H1 (cell line): ENCODE data around the gene IL1RAPL1. TPM values are rescaled to one million over a fixed set of nuclear protein-coding genes. Genes with fewer than 3 reads are reported as not detected.

ENCODE experiments used
- CTCF ChIA-PET: fragments of 300-600 bp; sonication (Branson Sonifier 250); formaldehyde crosslinking; loops from one replicate; lab custom pipeline; 2021; ENCODE audit not compliant: partially characterized antibody; lab: Charles Lee
- POLR2A ChIA-PET: fragments of 300-600 bp; sonication (Branson Sonifier 250); formaldehyde crosslinking; loops from one replicate; lab custom pipeline; 2021; ENCODE audit warnings: inconsistent platforms; ENCODE audit not compliant: partially characterized antibody; lab: Charles Lee
- DNase-seq, 2 experiments: peaks; one replicate each; pipeline versions ENCODE4 v3.0.0 to v3.0.0-alpha.2; 2010 to 2022; ENCODE audit warnings: low spot score in 2 of 2, low read depth in 1 of 2, mixed read lengths in 1 of 2
- FAIRE-seq: peaks from 2 replicates; lab custom pipeline; 2011; peaks lifted over from hg19 to GRCh38; lab: Jason Lieb, UNC
- H2AFZ ChIP-seq: 2 replicates; pipeline ENCODE4 v1.8.1; 2012; ENCODE audit warnings: low read length, inconsistent platforms
- H2AK5ac ChIP-seq: 2 replicates; pipeline ENCODE4 v1.6.1; 2013; ENCODE audit warnings: low read depth, low read length
- H2BK120ac ChIP-seq: replicated peaks from 2 replicates; pipeline ENCODE3; 2013; ENCODE audit warnings: low read depth, low read length, inconsistent platforms
- H2BK12ac ChIP-seq: 2 replicates; pipeline ENCODE4 v1.6.1; 2013; ENCODE audit warnings: low read depth, low read length
- H2BK15ac ChIP-seq: 2 replicates; pipeline ENCODE4 v1.6.1; 2013; ENCODE audit warnings: low read length
- H2BK20ac ChIP-seq: 2 replicates; pipeline ENCODE4 v1.6.1; 2013; ENCODE audit warnings: low read length
- H2BK5ac ChIP-seq: 2 replicates; pipeline ENCODE4 v1.6.1; 2013; ENCODE audit warnings: low read depth, low read length
- H3K14ac ChIP-seq: 2 replicates; pipeline ENCODE4 v1.6.1; 2013; ENCODE audit warnings: inconsistent platforms; ENCODE audit not compliant: insufficient read length
- H3K18ac ChIP-seq: 2 replicates; pipeline ENCODE4 v1.6.1; 2013; ENCODE audit warnings: low read length; ENCODE audit errors: extremely low read depth
- H3K23ac ChIP-seq: 2 replicates; pipeline ENCODE4 v1.6.1; 2013; ENCODE audit warnings: inconsistent platforms; ENCODE audit not compliant: insufficient read length
- H3K23me2 ChIP-seq: 2 replicates; pipeline ENCODE4 v1.6.1; 2013; ENCODE audit warnings: low read depth, low read length
- H3K27ac ChIP-seq: 2 replicates; pipeline ENCODE4 v1.6.1; 2011; ENCODE audit warnings: low read depth, low read length, inconsistent platforms
- H3K27me3 ChIP-seq, 4 experiments: replicated peaks in 1 of 4; 1 replicate in 1 of 4; 2 replicates in 3 of 4; pipeline versions ENCODE4 v1.6.1 to v1.8.1; 2011 to 2013; ENCODE audit warnings: low read length in 3 of 4, mild to moderate bottlenecking in 3 of 4, inconsistent platforms in 2 of 4, mixed read lengths in 2 of 4, moderate library complexity in 1 of 4; ENCODE audit not compliant: control insufficient read depth in 3 of 4, insufficient read depth in 3 of 4; ENCODE audit errors: extremely low read depth in 1 of 4
- H3K36me3 ChIP-seq, 4 experiments: 2 replicates each; pipeline versions ENCODE4 v1.6.1 to v1.8.1; 2011 to 2013; ENCODE audit warnings: mild to moderate bottlenecking in 4 of 4, low read length in 3 of 4, moderate library complexity in 2 of 4, control low read depth in 1 of 4, inconsistent platforms in 1 of 4; ENCODE audit not compliant: insufficient read depth in 4 of 4, control insufficient read depth in 2 of 4
- H3K4ac ChIP-seq: replicated peaks from 2 replicates; pipeline ENCODE3; 2013; ENCODE audit warnings: low read length, low read depth, mixed read lengths, inconsistent platforms; ENCODE audit not compliant: insufficient read length
- H3K4me1 ChIP-seq, 4 experiments: replicated peaks in 1 of 4; 1 replicate in 1 of 4; 2 replicates in 3 of 4; pipeline versions ENCODE4 v1.6.1 to v1.8.1; 2011 to 2013; ENCODE audit warnings: low read length in 3 of 4, inconsistent platforms in 2 of 4, mixed read lengths in 1 of 4; ENCODE audit not compliant: insufficient read depth in 4 of 4, control insufficient read depth in 3 of 4
- H3K4me2 ChIP-seq, 2 experiments: 2 replicates each; pipeline versions ENCODE4 v1.6.1 to v1.8.1; 2011 to 2013; ENCODE audit warnings: low read depth in 2 of 2, low read length in 2 of 2, control low read depth in 1 of 2, inconsistent platforms in 1 of 2, mild to moderate bottlenecking in 1 of 2; ENCODE audit not compliant: insufficient read depth in 1 of 2
- H3K4me3 ChIP-seq, 4 experiments: fragments of 200-600, 300-600 bp in 1 of 4; sonication (generic), shearing (Covaris generic), sonication (Bioruptor Twin) in 1 of 4; 2 replicates each; pipeline versions ENCODE4 v1.5.1 to v1.8.1; 2011 to 2016; ENCODE audit warnings: low read length in 4 of 4, low read depth in 3 of 4, control low read depth in 2 of 4, inconsistent platforms in 2 of 4, mild to moderate bottlenecking in 2 of 4, mixed read lengths in 1 of 4, moderate library complexity in 1 of 4; ENCODE audit not compliant: insufficient read depth in 2 of 4; ENCODE audit errors: extremely low read depth in 1 of 4
- H3K56ac ChIP-seq: replicated peaks from 2 replicates; pipeline ENCODE3; 2013; ENCODE audit warnings: low read depth, mild to moderate bottlenecking, mixed read lengths, low read length, inconsistent platforms; ENCODE audit not compliant: insufficient read length
- H3K79me1 ChIP-seq: 2 replicates; pipeline ENCODE4 v1.6.1; 2013; ENCODE audit warnings: low read depth, low read length, control low read depth
- H3K79me2 ChIP-seq, 2 experiments: 2 replicates each; pipeline versions ENCODE4 v1.6.1 to v1.8.1; 2012 to 2013; ENCODE audit warnings: low read length in 2 of 2, mild to moderate bottlenecking in 2 of 2, inconsistent platforms in 1 of 2; ENCODE audit not compliant: insufficient read depth in 2 of 2, control insufficient read depth in 1 of 2
- H3K9ac ChIP-seq, 4 experiments: replicated peaks in 1 of 4; 1 replicate in 1 of 4; 2 replicates in 3 of 4; pipeline versions ENCODE4 v1.6.1 to v1.8.1; 2011 to 2013; ENCODE audit warnings: low read depth in 3 of 4, low read length in 3 of 4, control low read depth in 2 of 4, mild to moderate bottlenecking in 2 of 4, moderate library complexity in 2 of 4, inconsistent platforms in 1 of 4; ENCODE audit errors: extremely low read depth in 1 of 4
- H3K9me3 ChIP-seq, 2 experiments: 2 replicates each; pipeline versions ENCODE4 v1.6.1 to v1.8.1; 2012 to 2013; ENCODE audit warnings: mild to moderate bottlenecking in 2 of 2, moderate library complexity in 2 of 2, control low read depth in 1 of 2, inconsistent platforms in 1 of 2, low read depth in 1 of 2, low read length in 1 of 2, mixed read lengths in 1 of 2; ENCODE audit not compliant: insufficient read depth in 2 of 2
- H4K20me1 ChIP-seq, 2 experiments: replicated peaks in 1 of 2; 2 replicates each; pipeline versions ENCODE3 to v1.8.1; 2011 to 2013; ENCODE audit warnings: inconsistent platforms in 2 of 2, low read length in 2 of 2, mild to moderate bottlenecking in 1 of 2; ENCODE audit not compliant: insufficient read depth in 2 of 2, control insufficient read depth in 1 of 2
- H4K5ac ChIP-seq: 2 replicates; pipeline ENCODE4 v1.6.1; 2013; ENCODE audit warnings: low read length, low read depth, mixed read lengths, inconsistent platforms; ENCODE audit not compliant: insufficient read length
- H4K8ac ChIP-seq: 2 replicates; pipeline ENCODE4 v1.8.0; 2013; ENCODE audit warnings: mild to moderate bottlenecking, moderate library complexity, low read length, inconsistent platforms; ENCODE audit not compliant: insufficient read depth; ENCODE audit errors: extremely low read depth
- H4K91ac ChIP-seq: replicated peaks from 2 replicates; pipeline ENCODE3; 2013; ENCODE audit warnings: low read length, mixed read lengths, inconsistent platforms; ENCODE audit not compliant: insufficient read length
- CBX5 ChIP-seq: fragments of 300-800, 300-1000 bp; sonication (generic); IDR thresholded peaks from 2 replicates; pipeline ENCODE4 v1.7.1; 2016; ENCODE audit warnings: antibody characterized with exemption, low read length, low read depth
- HDAC2 ChIP-seq, 2 experiments: fragments of 300-600 bp in 1 of 2; sonication (generic) in 1 of 2; IDR thresholded peaks; 2 replicates each; pipeline ENCODE4 v1.6.1; 2011 to 2012; ENCODE audit warnings: low read depth in 2 of 2, low read length in 2 of 2, mild to moderate bottlenecking in 2 of 2, moderate library complexity in 2 of 2, borderline replicate concordance in 1 of 2, inconsistent platforms in 1 of 2
- KDM5A ChIP-seq: fragments of 200-600 bp; IDR thresholded peaks from 2 replicates; pipeline ENCODE4 v1.7.1; 2012; ENCODE audit warnings: mild to moderate bottlenecking, low read length, inconsistent platforms, mixed read lengths
- PHF8 ChIP-seq: fragments of 200-600 bp; sonication (generic); conservative IDR thresholded peaks from 2 replicates; pipeline ENCODE4 v1.7.1; 2012; ENCODE audit warnings: low read depth, mild to moderate bottlenecking, inconsistent platforms, low read length, moderate library complexity
- SIX5 ChIP-seq: IDR thresholded peaks from 2 replicates; pipeline ENCODE4 v1.6.1; 2011; ENCODE audit warnings: mild to moderate bottlenecking, low read depth, low read length
- ZNF274 ChIP-seq: IDR thresholded peaks from 2 replicates; pipeline ENCODE4 v1.7.0; 2012; ENCODE audit warnings: low read length, borderline replicate concordance; ENCODE audit errors: extremely low read depth
- WGBS, 2 experiments: shearing (Covaris generic) in 1 of 2; methylation state at CpG; one replicate each; pipeline versions ENCODE4 v1.1.6 to v1.1.7; 2013 to 2015; ENCODE audit warnings: low lambda C conversion rate in 2 of 2, mixed read lengths in 2 of 2, inconsistent platforms in 1 of 2, low coverage in 1 of 2, missing lambda C conversion rate in 1 of 2; ENCODE audit not compliant: insufficient replicate concordance in 2 of 2, insufficient coverage in 1 of 2, insufficient read length in 1 of 2; ENCODE audit errors: extremely low coverage in 1 of 2, missing lambda C conversion rate in 1 of 2; 5-methylcytosine and 5-hydroxymethylcytosine counted together
- polyA plus RNA-seq, 7 experiments: library from polyadenylated mRNA; depleted of rRNA in 3 of 7; stranded (reverse) in 5 of 7; unstranded in 2 of 7; fragments of >200 nt in 5 of 7; fragments of 200-250 nt in 2 of 7; gene quantifications; 1 replicate in 5 of 7; 2 replicates in 1 of 7; 4 replicates in 1 of 7; pipeline versions ENCODE4 v1.2.1 to v1.2.3, GENCODE V29; 2011 to 2013; ENCODE audit warnings: missing spikeins in 2 of 7, mixed read lengths in 2 of 7
- total RNA-seq: library from RNA; stranded (reverse); fragmentation: NEBNext Ultra II Directional; extraction: Animal tissue kit (Norgen Biotek cat#: 25700); gene quantifications from 2 replicates; pipeline ENCODE4 v1.2.1, GENCODE V29; 2021

IL1RAPL1 gene
- total and polyA plus RNA-seq, 2 of the 8 experiments (the other 6 are each of a cell fraction or from before 2014, with no cell fraction given) = 0.11 to 0.35 TPM

- no peak overlapping the region for H4K8ac ChIP-seq
- no peak overlapping the region for H3K9ac ChIP-seq
- no peak overlapping the region for H3K4ac ChIP-seq
- no peak overlapping the region for H3K14ac ChIP-seq
- DNase-seq = no peak
- H3K4me3 ChIP-seq = no peak overlapping the region
- no peak overlapping the region for H3K23ac ChIP-seq
- no peak for FAIRE-seq
- no peak for TF ChIP-seq SIX5
- TF ChIP-seq ZNF274 = no peak
- TF ChIP-seq HDAC2 (IDR thresholded peaks at IDR 0.05; ENCODE audit: borderline replicate concordance in 1 of 2, low read depth in 2 of 2, low read length in 2 of 2) = no peak
- no peak for TF ChIP-seq KDM5A
- TF ChIP-seq CBX5 = no peak
- no peak for TF ChIP-seq PHF8
- no peak overlapping the region for H4K91ac ChIP-seq
- H2BK15ac ChIP-seq = no peak overlapping the region
- H3K18ac ChIP-seq = no peak overlapping the region
- no peak overlapping the region for H3K27ac ChIP-seq
- H4K20me1 ChIP-seq = no peaks in the 10 kb centered on the region
- H4K5ac ChIP-seq = no peak overlapping the region
- POLR2A ChIA-PET = no interaction called here
- H2AK5ac ChIP-seq = no peak overlapping the region
- no peaks in the 10 kb centered on the region for H3K79me1 ChIP-seq
- H3K27me3 ChIP-seq = no peaks in the 10 kb centered on the region
- CTCF ChIA-PET = no interaction called here
- no peak overlapping the region for H2BK20ac ChIP-seq
- H2AFZ ChIP-seq = no peak overlapping the region
- no peaks in the 10 kb centered on the region for H3K36me3 ChIP-seq
- no peaks in the 10 kb centered on the region for H3K23me2 ChIP-seq
- no peaks in the 10 kb centered on the region for H3K79me2 ChIP-seq
- H2BK5ac ChIP-seq = no peak overlapping the region
- H3K9me3 ChIP-seq = no peaks in the 10 kb centered on the region
- 90% methylated on average over 2 of the region's 2 CpGs; no CpG with 5 or more reads in 1 of the 2 experiments for WGBS, 2 experiments
- no peak overlapping the region for H3K4me2 ChIP-seq
- no peak overlapping the region for H2BK120ac ChIP-seq
- H3K56ac ChIP-seq = no peak overlapping the region
- H3K4me1 ChIP-seq = no peaks in the 10 kb centered on the region
- H2BK12ac ChIP-seq = no peak overlapping the region
Measured at GRCh38 chrX:29496636-29497180, 909.5 kb downstream of the IL1RAPL1 start.
